OCI-LY1 (cell line): ENCODE measurements around the gene RASSF8.

Experiments used
- H2AFZ ChIP-seq: fragments of 200-600 bp; sonication (generic), shearing (Covaris generic); 2 replicates; pipeline ENCODE4 v1.6.0; 2014; ENCODE audit warnings: antibody characterized with exemption, mild to moderate bottlenecking, low read length
- H3F3A ChIP-seq: fragments of 200-600 bp; sonication (generic), shearing (Covaris generic); 2 replicates; pipeline ENCODE4 v1.6.0; 2014; ENCODE audit warnings: mild to moderate bottlenecking, antibody characterized with exemption, low read length, moderate library complexity; ENCODE audit not compliant: insufficient read depth
- H3K27ac ChIP-seq: fragments of 200-600 bp; sonication (generic); 2 replicates; pipeline ENCODE4 v1.5.1; 2014; ENCODE audit warnings: low read length, mixed run types, mild to moderate bottlenecking, low read depth; ENCODE audit not compliant: poor library complexity, severe bottlenecking
- H3K27me3 ChIP-seq: fragments of 200-600 bp; sonication (generic); 2 replicates; pipeline ENCODE4 v1.6.0; 2014; ENCODE audit warnings: antibody characterized with exemption, mild to moderate bottlenecking, low read length, moderate library complexity; ENCODE audit not compliant: insufficient read depth
- H3K36me3 ChIP-seq: fragments of 200-600 bp; sonication (generic); 2 replicates; pipeline ENCODE4 v1.6.1; 2014; ENCODE audit warnings: mild to moderate bottlenecking, antibody characterized with exemption, low read length, moderate library complexity, mixed read lengths; ENCODE audit not compliant: insufficient read depth
- H3K4me1 ChIP-seq: fragments of 200-600 bp; sonication (generic); 2 replicates; pipeline ENCODE4 v1.5.1; 2014; ENCODE audit warnings: mild to moderate bottlenecking, low read length, moderate library complexity; ENCODE audit not compliant: insufficient read depth, severe bottlenecking
- H3K4me2 ChIP-seq: fragments of 200-600 bp; sonication (generic), shearing (Covaris generic); 2 replicates; pipeline ENCODE4 v1.6.1; 2014; ENCODE audit warnings: low read length
- H3K4me3 ChIP-seq: fragments of 200-600 bp; sonication (generic); 2 replicates; pipeline ENCODE4 v1.5.1; 2014; ENCODE audit warnings: low read length, low read depth, mild to moderate bottlenecking, mixed read lengths; ENCODE audit not compliant: poor library complexity, severe bottlenecking
- H3K79me2 ChIP-seq: fragments of 200-600 bp; shearing (Covaris generic); 2 replicates; pipeline ENCODE4 v1.6.1; 2016; ENCODE audit warnings: mixed run types, low read length, mixed read lengths; ENCODE audit not compliant: insufficient read depth
- H3K9ac ChIP-seq: fragments of 200-600 bp; sonication (generic), shearing (Covaris generic); 2 replicates; pipeline ENCODE4 v1.6.1; 2014; ENCODE audit warnings: mild to moderate bottlenecking, low read length, mixed read lengths
- H3K9me2 ChIP-seq: fragments of 200-600 bp; sonication (generic), shearing (Covaris generic); 2 replicates; pipeline ENCODE4 v1.6.1; 2014; ENCODE audit warnings: low read depth, mild to moderate bottlenecking, low read length, mixed read lengths
- H3K9me3 ChIP-seq: fragments of 200-600 bp; shearing (Covaris generic); 2 replicates; pipeline ENCODE4 v1.6.1; 2014; ENCODE audit warnings: low read length, mixed read lengths
- H4K20me1 ChIP-seq: fragments of 200-600 bp; sonication (generic), shearing (Covaris generic); 2 replicates; pipeline ENCODE4 v1.6.0; 2016; ENCODE audit warnings: mild to moderate bottlenecking, low read length; ENCODE audit not compliant: insufficient read depth
- EZH2 ChIP-seq: fragments of 200-600 bp; sonication (generic), shearing (Covaris generic); IDR thresholded peaks from 2 replicates; pipeline ENCODE4 v1.8.0; 2017; ENCODE audit warnings: borderline replicate concordance, mixed run types, mild to moderate bottlenecking, antibody characterized with exemption, low read length, moderate library complexity, mixed read lengths
- TF ChIP-seq, protein P1 (sequence below): fragments of 200-600 bp; sonication (generic), shearing (Covaris generic); IDR thresholded peaks from 2 replicates; pipeline ENCODE4 v1.5.1; 2017; ENCODE audit warnings: mild to moderate bottlenecking, antibody characterized with exemption, low read length, moderate library complexity, mixed read lengths

The RASSF8 gene

DNA sequence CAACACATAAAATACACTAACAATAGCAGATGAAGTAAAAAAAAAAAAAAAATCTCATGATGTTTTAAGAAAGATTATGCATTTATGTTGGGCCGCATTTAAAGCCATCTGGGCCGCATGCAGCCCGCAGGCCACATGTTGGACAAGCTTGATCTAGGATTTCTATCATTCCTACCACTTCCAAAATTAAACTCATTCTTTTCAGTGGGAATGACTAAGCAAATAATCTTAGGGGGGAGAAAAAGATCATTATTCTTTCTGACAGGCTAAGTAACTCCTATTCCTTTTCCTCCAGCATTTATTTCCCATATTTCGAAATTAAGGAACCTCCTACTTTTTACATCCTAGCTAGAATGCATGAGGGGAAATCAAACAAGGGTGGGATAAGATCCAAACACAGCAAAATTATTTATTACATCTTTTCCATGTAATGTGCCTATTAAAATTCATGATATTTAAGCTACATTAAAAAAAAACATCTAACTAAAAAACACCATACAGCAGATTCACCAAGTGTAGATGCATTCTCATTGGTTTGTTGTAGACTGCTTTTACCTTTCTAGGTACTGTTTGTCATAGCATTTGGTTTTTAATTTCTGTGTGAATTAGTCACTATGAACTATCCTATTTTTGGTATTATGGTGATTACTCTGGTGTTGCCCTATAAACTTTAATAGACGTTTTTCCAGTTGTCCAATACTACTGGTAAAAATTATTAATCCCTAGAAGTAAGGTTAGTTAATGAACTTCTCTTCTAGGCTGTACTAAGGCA is 76.1 kb downstream of the RASSF8 start:
- H3K4me1 ChIP-seq: no peaks in the 10 kb centered on the region
- no peaks in the 10 kb centered on the region for H3K9me2 ChIP-seq
- H3K36me3 ChIP-seq: no peaks in the 10 kb centered on the region
- H3K27me3 ChIP-seq: no peaks in the 10 kb centered on the region
- H3K27ac ChIP-seq: no peak overlapping the region
- no peaks in the 10 kb centered on the region for H4K20me1 ChIP-seq
- H3K9ac ChIP-seq: no peak overlapping the region
- no peak overlapping the region for H3K4me3 ChIP-seq
- TF ChIP-seq EZH2: no peak
- TF ChIP-seq, protein P1, sequence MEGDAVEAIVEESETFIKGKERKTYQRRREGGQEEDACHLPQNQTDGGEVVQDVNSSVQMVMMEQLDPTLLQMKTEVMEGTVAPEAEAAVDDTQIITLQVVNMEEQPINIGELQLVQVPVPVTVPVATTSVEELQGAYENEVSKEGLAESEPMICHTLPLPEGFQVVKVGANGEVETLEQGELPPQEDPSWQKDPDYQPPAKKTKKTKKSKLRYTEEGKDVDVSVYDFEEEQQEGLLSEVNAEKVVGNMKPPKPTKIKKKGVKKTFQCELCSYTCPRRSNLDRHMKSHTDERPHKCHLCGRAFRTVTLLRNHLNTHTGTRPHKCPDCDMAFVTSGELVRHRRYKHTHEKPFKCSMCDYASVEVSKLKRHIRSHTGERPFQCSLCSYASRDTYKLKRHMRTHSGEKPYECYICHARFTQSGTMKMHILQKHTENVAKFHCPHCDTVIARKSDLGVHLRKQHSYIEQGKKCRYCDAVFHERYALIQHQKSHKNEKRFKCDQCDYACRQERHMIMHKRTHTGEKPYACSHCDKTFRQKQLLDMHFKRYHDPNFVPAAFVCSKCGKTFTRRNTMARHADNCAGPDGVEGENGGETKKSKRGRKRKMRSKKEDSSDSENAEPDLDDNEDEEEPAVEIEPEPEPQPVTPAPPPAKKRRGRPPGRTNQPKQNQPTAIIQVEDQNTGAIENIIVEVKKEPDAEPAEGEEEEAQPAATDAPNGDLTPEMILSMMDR: no peak
- H3K4me2 ChIP-seq: no peak overlapping the region
- no peaks in the 10 kb centered on the region for H3K9me3 ChIP-seq
- no peak overlapping the region for H2AFZ ChIP-seq
- H3F3A ChIP-seq: no peaks in the 10 kb centered on the region
- no peaks in the 10 kb centered on the region for H3K79me2 ChIP-seq

DNA sequence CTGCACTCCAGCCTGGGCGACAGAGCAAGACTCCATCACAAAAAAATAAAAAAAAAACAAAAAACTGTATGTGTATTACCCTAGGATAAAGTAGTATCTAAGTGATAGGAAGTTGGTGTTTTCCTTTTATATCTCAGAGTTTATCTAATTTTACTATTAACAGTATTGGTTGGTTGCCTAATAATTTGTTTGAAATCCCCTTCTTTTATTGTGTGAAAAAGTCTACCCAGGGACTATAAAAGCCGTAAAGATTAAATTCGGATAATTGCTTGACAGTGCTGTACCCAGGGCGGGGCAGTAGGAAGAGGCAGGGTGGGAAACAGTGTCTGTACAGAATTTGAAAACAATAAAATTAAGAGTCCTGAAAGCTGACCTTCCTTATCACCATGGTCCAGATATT is 78.4 kb downstream of the RASSF8 start:
- H3K9ac ChIP-seq: no peak overlapping the region
- H4K20me1 ChIP-seq: no peaks in the 10 kb centered on the region
- H3K9me3 ChIP-seq: no peaks in the 10 kb centered on the region
- H3K4me2 ChIP-seq: no peak overlapping the region
- no peaks in the 10 kb centered on the region for H3K4me1 ChIP-seq
- TF ChIP-seq, protein P1: no peak
- TF ChIP-seq EZH2: no peak
- H3K79me2 ChIP-seq: no peaks in the 10 kb centered on the region
- no peak overlapping the region for H3K4me3 ChIP-seq
- H2AFZ ChIP-seq: no peak overlapping the region
- H3F3A ChIP-seq: no peaks in the 10 kb centered on the region
- H3K36me3 ChIP-seq: no peaks in the 10 kb centered on the region
- no peak overlapping the region for H3K27ac ChIP-seq
- no peaks in the 10 kb centered on the region for H3K9me2 ChIP-seq
- H3K27me3 ChIP-seq: no peaks in the 10 kb centered on the region

DNA sequence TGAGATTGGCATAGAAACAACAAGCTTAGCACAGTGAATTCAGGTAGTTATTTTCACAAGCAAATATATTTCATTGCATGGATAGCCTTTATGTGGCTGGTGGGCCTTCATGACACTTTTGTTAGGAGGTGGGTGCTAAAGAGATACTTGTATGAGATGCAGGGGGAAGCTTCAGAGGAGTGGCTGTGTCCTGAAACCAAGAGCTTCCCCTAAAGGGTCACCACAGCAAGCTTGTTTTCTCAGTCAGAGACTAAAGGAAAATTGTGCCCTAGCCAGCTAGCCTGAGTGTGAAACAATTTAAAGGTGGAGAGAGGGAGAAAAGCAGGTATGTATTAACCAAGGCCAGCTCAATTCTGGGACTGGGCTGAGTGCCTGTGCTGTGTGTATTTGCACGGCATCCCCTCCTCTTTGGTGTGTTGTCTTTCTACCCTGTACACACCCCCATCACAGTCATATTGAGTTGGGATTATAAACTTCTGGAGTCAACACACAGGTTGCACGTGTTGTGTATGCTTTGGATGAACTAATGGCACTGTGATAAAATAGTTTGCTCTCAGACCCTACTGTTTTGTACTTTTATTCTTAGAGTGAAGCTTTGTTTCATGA is 79.2 kb downstream of the RASSF8 start:
- no peak for TF ChIP-seq EZH2
- TF ChIP-seq, protein P1: no peak
- H3K36me3 ChIP-seq: no peaks in the 10 kb centered on the region
- no peaks in the 10 kb centered on the region for H3K4me1 ChIP-seq
- H4K20me1 ChIP-seq: no peaks in the 10 kb centered on the region
- H3K4me2 ChIP-seq: no peak overlapping the region
- no peaks in the 10 kb centered on the region for H3K27me3 ChIP-seq
- no peaks in the 10 kb centered on the region for H3F3A ChIP-seq
- no peak overlapping the region for H3K4me3 ChIP-seq
- H3K9me2 ChIP-seq: no peaks in the 10 kb centered on the region
- H3K79me2 ChIP-seq: no peaks in the 10 kb centered on the region
- no peak overlapping the region for H3K9ac ChIP-seq
- no peak overlapping the region for H2AFZ ChIP-seq
- H3K27ac ChIP-seq: no peak overlapping the region
- H3K9me3 ChIP-seq: no peaks in the 10 kb centered on the region
